HuH-7 (cell line): ENCODE measurements around the gene ZFP36L2.

Experiments
- DNase-seq: peaks from one replicate; pipeline ENCODE4 v3.0.0; 2011; ENCODE audit warnings: low spot score

ZFP36L2 gene

DNA sequence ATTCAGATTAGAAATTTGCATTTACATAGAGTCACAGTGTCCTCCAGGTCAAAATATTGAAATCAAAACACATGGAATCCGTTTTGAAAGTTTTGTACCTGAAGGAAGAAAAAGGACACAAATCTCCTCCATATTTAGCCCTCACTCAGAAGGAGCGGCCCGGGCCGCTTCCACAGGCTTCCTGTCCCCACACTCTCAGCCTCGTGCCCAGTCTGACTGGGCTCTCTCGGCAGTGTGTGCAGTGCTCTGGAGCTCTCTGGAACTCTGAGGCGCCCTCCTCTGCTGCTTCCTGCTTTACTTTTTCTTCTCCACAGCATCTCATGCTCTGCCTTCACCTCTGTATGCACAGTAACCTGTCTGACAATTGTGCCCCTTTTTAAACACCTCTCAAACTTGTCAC, 22.2 kb upstream of the ZFP36L2 start:
- no peak for DNase-seq

DNA sequence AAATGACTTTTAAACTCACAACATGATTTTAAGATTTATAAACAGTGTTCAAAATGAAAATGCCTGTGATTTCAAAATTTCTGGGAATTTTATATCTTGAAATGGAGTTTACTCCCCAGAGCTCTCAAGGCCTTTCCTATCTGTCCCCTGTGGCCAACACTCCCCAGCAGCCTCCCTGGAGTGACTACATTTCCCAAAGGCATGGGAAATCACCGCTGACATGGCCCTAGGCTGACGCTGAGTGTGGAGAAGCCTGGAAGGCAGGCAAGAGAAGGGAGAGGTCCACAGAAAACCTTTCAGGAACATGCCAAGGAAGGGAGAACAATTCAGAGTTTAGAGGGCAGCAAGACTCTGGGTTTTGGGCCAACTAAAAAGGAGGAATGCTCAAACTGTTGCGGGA, 20.2 kb upstream of the ZFP36L2 start:
- no peak for DNase-seq

DNA sequence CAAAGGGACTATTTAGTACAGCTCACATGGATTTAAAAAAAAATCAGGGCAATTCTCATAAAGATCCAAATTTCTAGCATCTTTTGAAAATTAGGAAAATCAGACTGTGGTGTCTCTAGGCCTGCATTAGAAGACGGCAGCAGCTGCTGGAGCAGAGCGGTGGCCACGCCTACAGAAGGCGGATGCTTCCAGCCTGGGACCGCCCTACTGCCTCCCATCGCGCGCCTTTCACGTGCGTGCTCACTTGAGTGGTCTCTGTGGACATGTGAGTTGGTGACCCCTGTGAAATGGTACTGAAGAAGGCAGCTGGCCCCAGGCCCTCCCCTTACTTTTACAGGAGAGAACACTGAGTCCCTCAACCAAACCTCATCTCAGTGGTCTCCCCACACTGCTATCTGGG, 15.2 kb upstream of the ZFP36L2 start:
- no peak for DNase-seq

DNA sequence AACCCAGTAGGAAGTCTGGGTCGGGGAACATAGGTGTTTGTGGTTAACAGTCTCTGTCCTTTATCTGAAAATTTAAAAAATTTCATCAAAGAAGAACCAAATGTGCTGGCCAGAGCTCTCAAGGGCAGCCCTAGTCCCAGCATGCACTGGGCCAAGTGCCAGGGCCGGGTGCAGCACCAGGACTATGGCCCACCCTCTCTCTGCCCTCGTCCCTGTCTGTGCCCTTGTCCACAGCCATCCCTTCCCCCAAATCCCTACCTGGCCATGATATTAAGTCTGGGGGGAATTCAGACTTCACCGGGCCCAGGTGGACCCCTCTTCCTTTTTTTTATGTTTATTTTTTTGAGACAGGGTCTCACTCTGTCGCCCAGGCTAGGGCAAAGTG, 14.4 kb upstream of the ZFP36L2 start:
- no peak for DNase-seq

DNA sequence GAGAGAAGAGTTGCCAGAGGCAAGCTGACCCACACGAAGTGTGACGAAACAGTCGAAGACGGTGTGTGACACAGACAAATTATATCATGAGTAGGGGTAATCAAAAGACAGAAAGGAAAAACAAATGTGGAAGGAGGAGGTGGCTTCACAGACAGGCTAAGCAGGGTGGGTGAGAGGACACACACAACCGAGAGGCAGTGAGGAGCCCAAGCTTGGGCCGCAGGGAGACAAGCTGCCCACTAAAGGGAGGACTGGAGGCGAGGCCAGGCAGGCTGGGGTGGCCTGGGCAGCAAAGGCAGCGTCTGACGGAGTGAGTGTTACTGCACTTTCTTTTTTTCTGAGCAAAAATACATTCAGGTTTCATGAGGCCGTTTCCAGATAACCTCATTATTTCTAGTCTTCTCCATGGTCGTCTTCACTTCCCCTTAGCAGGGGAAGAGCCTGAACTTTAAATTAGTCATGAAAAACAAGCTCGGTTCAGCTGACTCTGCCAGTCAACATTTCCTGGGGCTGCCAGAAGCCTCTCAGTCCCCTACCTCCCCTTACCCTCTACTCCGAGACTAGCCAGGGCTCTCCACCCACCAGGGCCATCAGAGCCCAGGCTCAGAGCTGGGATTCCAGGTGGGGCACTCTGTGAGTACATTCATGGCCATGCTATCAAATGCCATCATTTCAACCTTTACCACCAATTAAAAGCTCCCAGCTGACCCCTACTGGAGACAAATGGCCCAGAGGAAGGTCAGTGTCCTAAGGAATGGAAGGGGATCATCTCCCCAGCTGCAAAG, 13.8 kb upstream of the ZFP36L2 start:
- no peak for DNase-seq

DNA sequence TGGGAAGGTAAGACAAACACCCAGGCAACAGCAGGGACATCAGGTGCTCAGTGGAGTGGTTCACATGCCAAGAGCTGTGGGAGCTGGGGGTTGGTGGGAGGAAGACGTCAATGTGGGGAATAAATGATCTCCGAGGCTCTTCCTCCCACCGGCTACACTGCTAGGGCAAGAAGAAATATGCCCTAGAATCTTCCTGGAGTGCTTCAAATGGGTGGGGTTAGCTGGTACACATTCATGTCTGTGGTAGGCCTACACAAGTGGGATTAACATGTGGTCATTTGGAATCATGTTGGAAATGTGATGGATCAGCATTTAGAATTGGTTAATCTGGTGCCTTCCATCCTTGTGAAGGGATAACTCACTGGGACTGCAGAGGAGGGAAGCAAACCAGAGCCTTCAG, 12.4 kb upstream of the ZFP36L2 start:
- no peak for DNase-seq

DNA sequence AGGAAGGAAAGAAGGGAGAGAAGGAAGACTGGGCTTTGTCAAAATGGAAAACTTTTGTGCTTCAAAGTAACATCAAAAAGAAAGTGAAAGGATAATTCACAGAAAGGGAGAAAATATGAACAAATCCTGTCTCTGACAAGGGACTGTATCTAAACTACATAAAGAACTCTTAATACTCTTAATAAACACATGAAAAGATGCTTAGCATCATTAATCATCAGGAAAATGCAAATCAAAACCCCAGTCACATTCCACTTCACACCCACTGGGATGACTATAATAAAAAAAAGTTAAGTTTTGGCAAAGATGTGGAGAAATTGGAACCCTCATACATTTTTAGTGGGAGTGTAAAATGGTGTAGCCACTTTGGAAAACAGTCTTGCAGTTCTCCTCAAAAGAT, 11.8 kb upstream of the ZFP36L2 start:
- no peak for DNase-seq

DNA sequence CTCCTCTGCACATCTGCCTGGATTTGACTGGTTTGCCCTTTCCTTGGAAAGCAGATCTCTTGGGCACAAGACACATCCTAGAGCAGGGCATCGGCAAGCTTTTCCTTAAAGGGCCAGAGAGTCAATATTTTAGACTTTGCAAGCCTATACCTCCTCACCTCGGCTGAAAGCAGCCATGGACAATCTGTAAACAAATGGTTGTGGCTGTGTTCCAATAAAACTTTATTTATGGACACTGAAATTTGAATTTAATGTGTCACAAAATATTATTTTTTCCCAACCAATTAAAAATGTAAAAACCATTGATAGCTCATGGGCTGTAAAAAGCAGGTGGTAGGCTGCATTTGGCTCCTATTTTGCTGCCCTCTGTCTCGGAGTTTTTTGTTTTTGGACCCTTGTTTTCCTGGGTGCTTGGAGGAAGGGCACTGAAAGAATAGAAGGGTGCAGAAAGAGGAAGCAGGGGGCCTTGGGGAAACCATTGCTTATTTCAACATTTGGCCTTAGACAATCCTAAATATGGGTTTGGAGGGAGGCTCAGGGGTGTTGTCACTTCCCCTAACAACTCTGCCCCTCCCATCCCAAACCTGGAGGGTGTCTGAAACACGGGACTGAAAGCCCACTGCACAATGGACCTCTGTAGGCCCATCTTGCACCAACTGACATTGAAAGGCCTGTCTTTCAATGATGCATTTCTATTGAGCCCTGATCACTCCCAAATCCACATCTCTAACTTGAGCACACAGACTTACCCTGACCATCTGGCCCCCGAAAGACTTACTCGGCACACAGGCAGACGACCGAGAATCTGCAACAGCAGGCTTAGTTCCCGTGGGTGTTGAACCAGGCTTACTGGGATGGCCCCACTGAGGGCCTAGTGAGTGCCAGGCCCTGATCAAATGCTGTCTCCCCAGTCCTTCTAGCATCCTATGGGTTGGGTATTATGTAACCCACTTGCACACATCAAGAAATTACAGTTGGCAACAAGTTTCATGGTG, 7.1 kb upstream of the ZFP36L2 start:
- no peak for DNase-seq

DNA sequence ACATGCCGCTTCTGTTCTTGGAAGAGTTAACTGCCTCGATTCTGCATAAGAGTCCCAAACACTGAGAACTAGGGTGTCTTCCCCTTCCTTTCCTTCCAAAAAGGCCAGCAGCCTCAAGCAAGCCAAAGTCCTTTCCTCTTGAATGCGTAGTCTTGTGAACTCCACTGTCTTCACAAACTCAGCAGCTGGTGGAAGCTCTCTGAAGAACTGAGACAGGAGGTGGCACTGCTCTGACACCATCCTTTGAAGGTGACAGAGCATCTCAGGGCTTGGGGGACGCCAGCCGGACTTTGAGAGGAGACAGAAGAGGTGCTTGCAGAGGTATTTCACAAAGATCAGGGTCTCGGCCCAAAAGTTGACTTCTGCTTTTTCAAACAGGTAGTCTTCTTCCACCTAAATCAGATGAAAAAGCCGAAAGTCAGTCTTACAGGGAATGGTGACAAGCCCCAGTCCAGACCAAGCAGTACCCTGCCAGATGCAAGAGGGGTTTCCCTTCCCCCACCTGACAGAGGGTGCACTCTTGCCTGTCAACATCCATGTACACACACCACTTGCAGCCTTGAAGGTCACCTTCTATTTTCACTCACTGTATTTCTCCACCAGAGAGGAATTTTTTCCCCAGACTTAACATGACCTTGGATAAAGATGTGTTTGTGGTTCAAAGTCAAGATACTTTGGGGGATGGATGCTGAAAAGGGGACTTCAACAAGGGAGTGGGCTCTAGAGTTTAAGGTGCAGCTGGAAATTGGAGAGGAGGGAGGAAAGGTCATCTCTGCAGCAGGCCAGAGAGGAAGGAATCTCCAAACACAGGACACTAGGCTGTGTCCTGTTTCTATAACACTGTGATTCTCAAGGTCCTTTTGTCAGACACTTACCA, 4.8 kb upstream of the ZFP36L2 start:
- DNase-seq, result no peak

DNA sequence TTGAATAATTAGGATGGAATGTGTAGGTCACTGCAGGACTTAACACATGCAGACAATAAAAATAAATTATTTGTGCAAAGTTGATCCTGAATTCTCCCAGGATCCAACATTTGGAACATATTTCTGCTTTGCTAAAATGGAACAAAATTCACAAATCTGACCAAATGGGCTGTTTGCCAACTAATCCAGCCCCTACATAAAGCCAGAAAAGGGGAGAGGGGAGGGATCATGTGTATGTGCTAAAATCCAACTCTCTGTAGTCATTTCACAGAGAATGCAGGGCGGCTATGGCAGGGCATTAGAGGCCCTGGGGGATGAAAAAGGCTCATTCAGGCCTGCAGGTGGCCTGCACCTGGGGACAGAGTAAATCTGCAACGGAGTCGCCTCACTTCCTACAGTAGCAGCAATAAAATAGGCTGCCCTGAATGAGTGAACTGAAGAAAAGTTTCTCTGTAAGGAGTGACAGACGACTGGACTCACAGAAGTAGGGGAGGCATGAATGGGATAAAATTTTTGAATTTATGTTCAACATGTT, 4.0 kb upstream of the ZFP36L2 start:
- no peak for DNase-seq

DNA sequence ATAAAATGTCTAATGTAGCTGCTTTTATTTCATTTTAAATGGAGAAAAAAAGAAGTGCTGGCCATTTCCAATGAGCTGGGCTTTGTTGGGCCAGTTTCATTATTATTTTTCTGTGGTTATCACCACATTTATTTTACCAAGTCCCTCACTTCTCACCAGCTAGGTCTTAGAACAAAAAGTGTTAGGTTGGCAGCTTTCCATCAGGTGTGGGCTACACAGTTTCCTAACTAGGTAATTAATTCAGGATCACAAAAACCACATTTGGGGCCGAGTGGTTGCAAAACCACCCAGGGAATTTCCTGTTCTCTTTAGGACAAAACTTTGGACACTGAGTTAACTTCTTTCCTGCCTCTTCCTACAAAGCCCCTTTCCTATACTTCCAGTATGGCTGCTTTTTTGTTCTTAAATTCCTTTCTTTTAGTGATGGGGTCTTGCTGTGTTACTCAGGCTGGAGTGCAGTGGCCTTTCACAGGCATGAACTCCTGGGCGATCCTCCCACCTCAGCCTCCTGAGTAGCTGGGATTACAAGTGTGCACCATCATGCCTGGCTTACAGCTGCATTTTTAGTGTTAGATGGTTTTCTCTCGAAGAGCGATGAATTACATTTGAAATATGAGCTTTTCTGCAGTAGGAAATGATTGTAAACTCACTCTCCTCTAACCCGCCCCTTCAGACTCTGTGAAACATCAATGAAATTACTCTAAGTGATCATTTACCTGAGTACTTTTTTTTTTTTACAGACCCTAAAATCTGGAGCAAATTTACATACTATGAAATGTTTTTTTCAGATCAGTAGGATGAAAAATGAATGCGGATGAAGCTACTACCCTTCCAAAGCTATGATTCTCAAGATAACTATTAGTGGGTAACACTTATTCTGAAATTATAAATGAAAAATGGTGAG, 2.6 kb upstream of the ZFP36L2 start:
- DNase-seq, result no peak

DNA sequence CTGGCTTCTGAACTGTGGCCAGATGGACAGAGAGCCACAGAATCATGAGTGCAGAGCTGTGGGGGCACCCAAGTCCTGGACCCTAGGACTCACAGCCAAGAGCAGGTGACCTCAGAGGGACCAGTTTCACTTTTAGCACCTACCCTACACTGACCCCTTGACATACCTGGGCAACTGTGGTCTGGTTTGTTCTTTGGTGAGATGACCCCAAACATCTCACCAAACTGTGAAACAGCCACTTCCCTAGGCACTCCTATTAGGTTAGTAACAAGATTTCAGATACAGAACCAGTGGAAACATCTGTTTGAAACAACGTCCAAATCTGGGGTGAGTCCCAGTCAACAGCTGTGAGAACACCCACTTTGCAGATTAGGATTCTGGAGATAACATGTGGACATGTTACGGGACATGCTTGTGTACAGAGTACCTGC, 1.9 kb upstream of the ZFP36L2 start:
- DNase-seq, result no peak

DNA sequence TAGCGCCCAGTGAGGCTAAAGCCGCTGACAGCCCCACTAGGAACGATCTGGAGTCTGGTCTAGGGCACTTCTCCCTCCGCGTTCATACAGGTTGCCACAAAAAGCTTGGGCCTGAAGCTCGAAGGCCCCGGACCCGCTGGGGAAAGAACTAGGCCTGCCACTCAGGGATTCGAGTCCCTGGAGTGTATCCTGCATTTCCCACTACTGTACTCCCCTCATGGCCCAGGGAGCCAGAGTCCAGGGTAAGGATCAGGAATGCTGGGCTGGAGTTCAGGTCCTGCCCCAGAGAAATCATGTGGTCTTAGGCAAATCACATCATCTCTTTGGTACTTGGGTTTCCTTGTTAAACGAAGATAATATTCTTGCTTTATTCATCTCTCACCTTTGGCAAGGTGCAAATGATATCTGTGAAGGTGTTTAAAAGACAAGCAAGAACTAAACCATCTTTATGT, 1.4 kb upstream of the ZFP36L2 start:
- DNase-seq, result no peak

DNA sequence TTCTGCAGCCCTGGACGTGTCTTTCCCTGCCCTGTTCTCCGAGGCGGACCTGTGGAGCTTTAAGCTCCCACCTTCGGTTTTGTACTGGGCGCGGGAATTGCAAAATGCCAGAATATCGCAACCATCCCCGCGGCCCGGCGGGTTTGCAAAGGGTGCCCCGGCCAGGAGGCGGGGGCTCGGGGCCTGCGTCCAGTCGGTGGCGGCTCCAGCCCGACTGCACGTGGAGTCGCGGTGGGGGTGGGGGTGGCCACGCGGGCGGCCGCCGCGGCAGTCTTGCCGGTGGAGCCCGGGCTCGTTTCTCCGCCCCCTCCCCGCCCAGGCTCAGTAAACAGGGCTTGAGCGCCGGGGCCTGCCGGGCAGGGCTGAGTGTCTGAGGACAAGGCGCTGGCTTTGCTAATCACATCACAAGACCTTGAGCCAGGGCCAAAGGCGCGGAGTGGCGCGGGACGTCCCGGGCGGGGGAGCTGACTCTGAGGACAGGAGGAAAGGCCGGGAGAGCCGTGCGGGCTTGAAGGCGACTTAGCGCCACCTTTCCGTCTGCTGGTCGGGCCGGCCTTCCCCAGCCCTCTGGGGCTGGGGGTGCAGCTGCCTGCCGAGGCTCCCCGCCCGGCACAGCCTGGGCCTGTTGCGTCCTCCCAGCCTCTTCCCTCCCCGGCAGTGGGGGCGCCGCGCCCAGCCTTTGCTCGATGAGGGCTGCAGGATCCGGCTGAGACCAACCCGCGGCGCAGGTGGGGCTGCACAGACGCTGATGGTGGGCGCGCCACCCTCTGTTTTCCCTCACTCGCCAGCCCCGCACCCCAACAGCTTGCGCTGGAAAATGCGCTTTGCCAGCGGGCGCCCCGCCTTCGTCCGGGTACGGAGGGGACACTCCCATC, 786 bp upstream of the ZFP36L2 start:
- peak; percentile 65 for DNase-seq

DNA sequence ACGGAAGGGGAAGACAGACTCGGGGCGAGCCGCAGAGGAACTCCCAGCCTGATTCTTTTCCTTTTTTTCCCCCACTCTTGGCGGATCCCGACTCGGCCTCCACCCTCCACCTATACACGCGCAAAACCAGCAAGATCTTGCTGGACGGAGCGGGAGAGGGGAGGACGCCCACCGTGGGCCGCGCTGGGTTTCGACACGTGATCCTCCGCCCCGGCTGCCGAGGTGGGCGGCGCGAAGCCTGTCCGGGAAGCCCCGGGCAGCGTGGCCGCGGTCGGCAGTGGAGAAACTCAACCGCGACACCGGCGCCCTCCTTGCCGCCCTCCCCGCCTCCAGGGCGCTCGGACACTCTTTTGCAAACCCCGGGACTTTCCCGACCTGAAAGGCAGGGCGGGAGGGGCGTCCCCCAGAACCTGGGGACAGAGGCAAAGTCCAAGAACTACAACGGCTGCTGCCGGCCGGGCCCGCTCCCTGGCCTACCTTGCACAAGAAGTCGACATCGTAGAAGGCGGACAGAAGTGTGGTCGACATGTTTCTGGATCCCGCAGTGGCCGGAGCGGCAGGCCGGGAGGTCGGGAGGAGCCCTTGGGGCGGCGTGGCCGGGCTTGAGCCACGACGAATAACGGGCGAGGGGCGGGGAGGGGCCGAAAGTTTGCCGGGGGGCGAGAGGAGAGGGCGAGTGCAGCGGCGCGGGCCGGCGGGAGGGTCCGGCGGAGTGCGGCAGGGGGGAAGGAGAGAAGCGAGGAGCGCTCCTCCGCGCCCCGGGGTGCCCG, 433 bp downstream of the ZFP36L2 start:
- DNase-seq, result no peak

DNA sequence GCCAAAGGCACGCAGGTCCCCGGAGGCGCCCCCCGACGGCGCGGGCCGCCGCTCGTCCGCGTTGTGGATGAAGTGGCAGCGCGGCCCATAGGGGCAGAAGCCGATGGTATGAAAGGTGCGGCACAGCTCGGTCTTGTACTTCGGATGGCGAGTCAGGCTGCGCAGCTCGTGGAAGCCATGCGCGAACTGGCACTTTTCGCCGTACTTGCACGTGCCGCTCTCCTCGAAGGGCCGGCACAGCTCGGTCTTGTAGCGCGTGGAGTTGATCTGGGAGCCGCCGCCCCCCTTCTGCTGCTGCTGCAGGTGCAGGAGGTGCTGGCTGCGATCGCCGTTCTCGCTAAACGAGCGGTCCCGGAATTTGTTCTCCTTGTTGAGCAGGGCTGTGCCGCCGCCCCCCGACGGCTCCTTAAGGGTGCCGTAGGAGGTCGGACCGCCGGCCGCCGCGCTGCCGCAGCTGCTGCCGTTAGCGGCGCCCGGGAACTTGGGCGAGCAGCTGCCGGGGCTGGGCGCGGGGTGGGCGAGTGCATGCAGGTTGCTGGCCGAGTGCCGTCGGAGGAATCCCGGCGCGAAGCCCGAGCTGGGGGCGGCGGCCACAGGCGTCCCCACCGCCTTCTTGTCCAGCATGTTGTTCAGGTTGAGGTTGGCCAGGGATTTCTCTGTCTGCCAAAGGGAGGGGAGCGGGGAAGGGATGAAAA, 1.2 kb downstream of the ZFP36L2 start:
- no peak for DNase-seq

DNA sequence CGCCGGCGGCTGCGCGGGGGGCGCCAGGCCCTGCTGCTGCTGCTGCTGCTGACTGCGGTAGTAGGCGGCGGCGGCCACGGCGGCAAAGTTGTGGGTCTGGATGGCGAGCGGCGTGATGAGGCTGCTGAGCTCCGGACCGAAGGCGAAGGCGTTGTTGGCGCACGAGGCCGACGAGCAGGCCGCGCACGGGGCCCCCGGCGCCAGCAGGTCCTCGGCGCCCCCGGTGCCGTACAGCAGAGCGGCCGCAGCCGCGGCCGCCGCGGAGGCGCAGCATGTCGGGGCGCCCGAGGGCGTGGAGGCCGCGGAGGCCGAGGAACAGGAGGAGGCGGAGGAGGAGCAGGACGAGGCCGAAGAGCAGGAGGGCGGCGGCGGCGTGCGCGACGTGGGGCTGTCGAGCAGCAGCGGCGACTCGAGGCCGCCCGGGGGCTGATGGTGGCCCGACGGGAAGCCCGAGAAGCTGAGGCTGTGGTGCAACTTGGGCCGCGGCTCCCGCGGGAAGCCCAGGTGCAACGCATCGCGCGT, 1.8 kb downstream of the ZFP36L2 start:
- DNase-seq, result no peak

DNA sequence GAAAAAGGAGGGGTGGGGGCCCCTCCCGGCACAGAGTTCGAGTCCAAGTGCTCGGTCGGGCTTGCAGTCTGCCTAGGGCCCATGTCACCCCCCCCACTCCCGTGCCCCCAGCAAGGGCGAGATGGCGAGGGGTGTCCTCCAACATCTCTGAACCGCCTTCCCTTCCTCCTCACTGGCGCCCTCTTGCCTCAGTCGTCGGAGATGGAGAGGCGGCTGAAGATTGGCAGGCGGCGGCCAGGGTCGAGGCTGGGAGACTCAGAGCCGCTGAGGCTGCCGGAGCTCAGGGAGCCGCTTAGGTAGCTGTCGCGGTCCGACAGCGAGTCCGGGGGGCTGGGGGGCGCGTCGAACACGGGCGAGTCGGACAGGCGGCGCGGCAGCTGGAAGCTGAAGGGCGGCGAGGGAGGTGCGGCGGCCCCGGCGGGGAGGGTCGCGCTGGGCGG, 2.3 kb downstream of the ZFP36L2 start:
- no peak for DNase-seq
